HG03460 (cell line): ENCODE data around the gene IKZF5.
A peak's percentile ranks its signal among the peaks of the same experiment; 100 is the strongest.

Experiments used
- ATAC-seq: cut with Tn5 transposase; IDR thresholded peaks from one replicate; pipeline ENCODE4 v1.9.1; 2021; ENCODE audit not compliant: unreplicated experiment

Gene IKZF5, protein sequence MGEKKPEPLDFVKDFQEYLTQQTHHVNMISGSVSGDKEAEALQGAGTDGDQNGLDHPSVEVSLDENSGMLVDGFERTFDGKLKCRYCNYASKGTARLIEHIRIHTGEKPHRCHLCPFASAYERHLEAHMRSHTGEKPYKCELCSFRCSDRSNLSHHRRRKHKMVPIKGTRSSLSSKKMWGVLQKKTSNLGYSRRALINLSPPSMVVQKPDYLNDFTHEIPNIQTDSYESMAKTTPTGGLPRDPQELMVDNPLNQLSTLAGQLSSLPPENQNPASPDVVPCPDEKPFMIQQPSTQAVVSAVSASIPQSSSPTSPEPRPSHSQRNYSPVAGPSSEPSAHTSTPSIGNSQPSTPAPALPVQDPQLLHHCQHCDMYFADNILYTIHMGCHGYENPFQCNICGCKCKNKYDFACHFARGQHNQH

DNA sequence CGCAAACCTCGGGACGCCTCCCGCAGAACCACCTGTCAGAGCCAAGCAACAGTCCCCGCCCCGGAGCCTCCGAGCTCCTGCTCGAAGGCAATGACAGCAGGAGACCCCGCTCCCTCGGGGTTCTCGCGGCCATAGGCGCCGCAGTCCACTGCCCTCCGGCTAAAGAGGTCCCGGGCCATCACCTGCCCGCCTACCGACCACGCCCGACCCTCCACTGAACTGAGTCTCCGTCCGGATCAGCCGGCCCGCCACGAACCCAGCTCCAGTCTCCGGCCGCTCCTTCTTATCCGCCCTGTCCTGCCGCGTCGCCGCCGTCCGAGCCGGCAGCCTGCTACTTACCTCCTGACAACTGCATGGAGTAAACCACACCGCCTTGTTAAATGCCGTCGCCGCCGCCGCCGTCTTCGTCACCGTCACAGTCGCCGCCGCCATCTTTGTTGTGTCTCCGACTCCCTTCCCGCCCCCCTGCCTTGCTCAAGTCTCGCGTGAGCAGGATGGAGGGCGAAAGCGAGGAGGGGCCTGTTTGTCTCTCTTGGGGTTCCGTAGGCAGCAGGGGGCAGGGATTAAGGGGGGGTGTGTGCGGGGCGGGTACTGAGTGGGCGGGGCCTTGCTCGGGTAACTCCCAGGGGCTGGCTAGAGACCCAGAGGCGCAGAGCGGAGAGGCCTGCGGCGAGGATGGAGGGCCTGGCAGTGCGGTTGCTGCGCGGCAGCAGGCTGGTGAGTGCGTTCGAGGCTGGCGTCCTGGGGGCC, at the start of gene IKZF5, which contains the start of gene ACADSB:
Gene IKZF5 (minus strand): TSS at position 441 of the 750 bp plus-strand sequence. CDS start 10,170 bp downstream, outside the sequence.
Gene ACADSB (plus strand): TSS at position 652 of the 750 bp plus-strand sequence. CDS start 24 bp downstream, at position 676.
- peak; percentile 82 for ATAC-seq

DNA sequence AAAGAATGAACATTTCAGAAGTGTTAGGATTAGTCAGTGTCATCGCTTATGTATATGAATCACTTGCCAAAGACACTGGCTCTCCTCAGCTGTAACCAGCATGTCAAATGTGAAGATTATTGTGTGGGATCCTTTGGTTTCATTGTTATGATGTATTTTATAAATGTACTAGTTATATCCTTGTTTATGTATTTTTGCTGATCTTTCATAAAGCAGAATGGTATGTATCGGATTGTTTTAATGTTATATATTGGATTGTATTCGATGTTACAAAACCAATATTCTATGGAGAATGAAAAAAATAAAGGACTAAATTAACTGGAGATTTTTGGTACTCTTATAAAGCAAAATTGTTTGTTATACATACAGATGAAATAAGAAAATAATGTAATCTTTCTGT, 49.4 kb upstream of the IKZF5 start:
- no peak for ATAC-seq

DNA sequence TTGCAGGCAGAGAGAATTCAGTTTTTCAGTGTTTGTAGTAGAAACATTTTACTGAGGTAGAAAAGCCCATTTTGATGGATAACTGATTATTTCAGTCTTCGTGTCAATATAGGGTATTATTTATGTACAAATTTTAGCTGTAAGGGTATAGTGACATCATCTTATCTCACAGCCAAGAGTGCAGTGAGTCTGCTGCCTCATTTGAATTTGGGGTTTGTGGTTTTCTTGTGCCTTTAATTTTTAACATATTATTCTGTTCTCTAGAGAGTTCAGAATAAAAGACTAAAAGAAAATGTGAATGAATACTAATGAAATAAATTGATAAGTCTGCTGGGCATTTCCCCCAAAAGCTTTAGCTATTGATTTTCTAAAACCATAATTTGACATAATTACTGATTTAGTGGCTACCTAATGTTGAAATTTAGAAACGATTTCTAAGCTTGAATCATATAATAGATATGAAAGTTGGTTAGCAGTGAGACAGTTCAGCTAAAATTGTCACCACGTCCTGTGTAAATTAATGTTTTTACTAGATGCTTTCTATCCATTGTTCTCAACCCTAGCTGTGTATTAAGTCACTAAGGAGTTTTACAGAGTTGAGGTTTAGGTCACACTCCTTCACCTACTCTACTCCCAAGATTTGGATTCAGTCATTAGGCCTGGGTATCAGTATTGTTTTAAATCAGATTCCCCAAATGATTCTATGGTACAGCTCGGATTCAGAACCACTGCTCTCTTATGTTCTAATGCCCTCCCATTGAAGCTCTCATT, 37.6 kb upstream of the IKZF5 start:
- peak; percentile 74 for ATAC-seq

- no peak for ATAC-seq
Observed at GRCh38 chr10:123044391-123044790, 35.8 kb upstream of the IKZF5 start.

- ATAC-seq, result no peak
Observed at GRCh38 chr10:123043409-123043925, 34.9 kb upstream of the IKZF5 start.

DNA sequence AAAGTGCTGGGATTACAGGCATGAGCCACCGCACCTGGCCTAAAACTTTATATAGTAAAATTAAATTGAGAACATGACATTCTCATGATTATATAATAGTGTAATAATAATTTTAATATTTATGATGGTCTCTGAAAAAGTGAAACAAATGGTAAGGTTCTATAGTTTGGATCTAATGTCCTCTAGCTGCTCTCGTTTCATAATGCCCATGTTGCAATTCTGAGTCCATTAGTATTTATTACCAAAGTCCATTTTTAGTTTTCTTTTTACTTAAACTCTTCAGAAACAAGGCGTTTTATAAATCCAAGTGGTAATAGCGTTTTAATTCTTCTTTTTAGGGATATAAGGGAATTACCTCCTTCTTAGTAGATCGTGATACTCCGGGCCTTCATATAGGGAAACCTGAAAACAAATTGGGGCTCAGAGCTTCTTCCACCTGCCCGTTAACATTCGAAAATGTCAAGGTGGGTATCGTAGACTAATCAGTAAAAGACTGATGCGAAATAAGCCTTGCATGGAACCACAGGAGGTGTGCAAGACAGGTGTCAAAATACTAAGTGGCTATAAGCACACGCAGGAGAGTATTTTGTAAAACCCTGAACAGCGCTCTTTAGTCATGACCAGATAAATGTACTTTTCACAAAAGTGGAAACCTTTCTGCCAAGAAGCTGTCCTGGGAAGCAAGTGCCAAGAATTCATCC, 34.3 kb upstream of the IKZF5 start:
- ATAC-seq, result no peak

- ATAC-seq, result no peak
Observed at GRCh38 chr10:123039632-123039930, 31.0 kb upstream of the IKZF5 start.

- ATAC-seq, result no peak
Observed at GRCh38 chr10:123038782-123039631, 30.4 kb upstream of the IKZF5 start.

DNA sequence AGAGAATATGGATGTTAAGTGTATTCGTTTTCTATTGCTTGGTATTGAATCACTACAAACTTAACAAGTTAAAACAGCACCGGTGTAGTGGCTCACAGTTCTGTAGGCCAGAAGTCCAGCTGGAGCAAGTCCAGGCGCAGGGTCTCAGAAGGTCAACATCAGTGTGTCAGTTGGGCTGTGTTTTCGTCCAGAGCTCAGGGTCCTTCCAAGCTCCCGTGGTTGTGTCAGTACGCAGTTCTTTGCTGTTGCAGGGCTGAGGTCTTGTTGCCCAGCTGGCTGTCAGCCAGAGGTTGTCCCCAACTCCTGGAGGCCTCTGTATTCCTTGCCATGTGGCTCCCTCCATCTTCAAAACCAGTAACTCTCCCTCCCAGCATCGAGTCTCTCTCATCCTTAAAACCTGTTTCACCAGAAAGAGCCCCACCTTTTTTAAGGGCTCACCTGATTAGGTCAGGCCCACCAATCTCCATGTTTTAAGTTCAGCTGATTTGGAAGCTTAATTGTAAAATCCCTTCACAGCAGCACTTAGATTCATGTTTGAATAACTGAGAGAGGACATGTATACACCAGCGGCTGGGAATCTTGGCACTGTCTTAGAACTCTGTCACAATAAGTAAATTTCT, 27.0 kb upstream of the IKZF5 start:
- no peak for ATAC-seq

GRCh38 chr10:123034332-123034731, 25.7 kb upstream of the IKZF5 start:
- ATAC-seq, result no peak

DNA sequence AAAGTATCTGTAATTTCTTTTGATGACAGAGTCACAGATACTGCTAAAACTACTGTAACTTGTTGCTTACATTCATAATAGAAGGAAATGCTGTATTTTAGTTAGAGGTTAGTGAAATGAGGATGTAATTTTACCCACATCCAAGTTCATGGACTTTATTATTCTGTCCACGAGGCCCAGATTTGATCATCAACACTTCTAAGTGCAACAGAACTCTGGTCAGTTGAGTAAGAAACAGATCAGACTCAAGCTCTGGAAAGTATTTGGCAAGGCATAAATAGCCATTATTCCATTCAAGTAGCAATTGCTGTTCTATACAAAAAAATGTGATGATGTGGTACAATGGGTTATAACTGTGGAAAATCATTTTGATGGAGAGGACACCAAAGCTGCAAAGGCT, 22.5 kb upstream of the IKZF5 start:
- ATAC-seq, result no peak

DNA sequence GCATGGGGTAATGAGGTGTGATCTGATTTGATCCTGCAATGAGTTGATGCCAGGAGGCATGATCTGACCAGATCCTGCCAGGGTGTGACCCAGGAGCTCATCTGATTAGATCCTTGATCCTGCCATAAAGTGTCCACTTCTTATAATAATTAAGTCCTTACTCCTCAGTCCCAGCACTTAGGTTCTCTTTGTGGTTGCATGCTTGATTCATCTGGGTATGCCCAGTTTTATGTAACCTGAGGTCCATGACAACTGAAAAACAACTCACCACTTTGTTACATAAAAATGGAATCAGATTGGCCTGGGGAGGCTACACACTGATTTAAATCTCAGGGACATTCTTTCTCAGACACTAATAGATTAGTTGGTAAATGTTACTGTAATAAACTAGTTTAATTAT, 19.3 kb upstream of the IKZF5 start:
- ATAC-seq, result no peak

DNA sequence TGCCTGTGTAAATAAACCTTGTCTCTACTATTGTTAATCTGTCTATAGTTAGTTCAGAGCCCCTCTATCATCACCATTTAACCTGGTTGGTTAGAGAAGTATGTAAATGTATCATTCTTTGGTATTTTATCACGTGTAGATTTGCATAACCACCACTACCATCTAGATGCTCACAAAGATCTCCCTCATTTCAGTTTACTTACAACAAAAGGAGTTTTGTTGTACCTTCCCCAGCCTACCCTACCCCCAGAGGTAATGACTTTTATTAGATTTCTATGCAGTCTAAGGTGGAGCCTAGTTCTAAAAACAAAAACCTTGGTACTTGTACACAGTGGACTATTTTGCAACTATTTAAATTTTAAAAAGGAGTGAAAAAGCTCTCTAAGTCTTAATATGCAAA, 17.7 kb upstream of the IKZF5 start:
- no peak for ATAC-seq

GRCh38 chr10:123024540-123024939, 15.9 kb upstream of the IKZF5 start:
- no peak for ATAC-seq

DNA sequence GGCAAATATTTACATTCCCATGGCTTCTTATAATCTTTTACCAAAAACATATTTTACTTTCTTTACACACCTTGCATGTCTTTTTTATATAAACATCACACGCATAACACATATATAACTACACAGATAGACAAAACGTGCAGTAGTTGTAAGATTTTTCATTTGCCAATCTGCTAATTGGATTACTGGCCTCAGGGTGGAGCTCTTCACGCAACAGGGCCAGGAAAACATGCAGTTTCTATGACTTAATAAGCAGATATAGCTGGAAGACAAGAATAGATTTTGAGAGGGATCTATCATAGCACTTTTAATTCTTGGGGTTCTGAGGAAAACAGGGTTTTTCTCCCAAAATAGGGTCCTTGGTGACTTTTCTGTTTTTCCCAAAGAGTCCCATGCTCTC, 12.9 kb upstream of the IKZF5 start:
- ATAC-seq, result no peak

DNA sequence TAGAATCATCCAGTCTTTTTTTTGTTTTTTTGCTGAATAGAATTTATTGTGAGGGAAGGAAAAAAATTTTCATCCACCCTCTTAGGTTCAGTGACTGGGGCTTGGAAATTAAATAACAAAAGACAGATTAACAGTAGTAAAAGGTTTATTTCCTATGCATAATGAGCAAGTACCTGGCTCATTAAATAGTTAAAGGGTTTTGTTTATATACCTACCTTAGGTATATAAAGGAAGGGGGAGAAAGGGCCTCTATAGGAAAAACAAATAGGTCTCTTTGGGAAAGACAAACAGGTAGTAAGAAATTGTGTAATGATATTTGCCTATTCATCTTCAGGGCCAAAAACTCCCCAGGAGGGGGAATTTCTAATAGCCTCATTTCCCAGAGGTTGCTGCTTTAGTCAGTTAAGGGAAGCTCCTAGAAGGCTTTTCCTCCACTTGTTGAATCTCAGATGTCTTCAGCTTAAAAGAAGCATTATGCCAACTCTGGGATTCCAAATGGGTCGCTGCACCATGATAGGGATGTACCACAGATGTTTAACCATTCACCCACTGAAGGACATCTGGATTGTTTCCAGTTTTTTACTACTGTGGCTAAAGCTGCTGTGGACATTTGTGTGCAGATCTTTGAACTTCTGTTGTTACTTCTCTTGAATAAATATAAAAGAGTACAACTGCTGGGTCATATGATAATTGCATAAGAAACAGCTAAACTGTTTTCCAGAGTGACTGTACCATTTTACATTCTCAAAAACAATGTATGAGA, 11.5 kb upstream of the IKZF5 start:
- no peak for ATAC-seq

DNA sequence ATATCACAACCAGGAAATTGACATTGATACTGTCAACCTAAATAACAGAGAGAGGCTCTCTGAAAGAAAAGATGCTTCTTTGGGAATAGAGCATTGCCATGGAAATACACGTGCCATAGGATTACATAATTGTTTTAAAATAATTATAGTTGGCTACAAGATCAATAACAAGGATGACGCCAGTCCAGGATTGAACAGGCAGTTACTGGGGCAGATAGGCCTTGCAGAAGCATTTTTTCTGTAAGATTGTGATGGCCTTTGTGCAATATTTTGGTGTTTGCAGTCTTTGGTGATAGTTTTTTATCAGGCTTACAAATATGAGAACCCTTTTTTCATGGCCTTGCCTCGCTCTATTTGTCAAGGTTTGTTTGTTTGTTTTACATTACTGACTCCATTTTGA, 10.7 kb upstream of the IKZF5 start:
- no peak for ATAC-seq

- ATAC-seq, result no peak
Observed at GRCh38 chr10:123018531-123018930, 9.9 kb upstream of the IKZF5 start.
